OCI-LY1 (cell line): ENCODE data around the gene DCUN1D5.

Source experiments
- H2AFZ ChIP-seq: fragments of 200-600 bp; sonication (generic), shearing (Covaris generic); 2 replicates; pipeline ENCODE4 v1.6.0; 2014; ENCODE audit warnings: antibody characterized with exemption, mild to moderate bottlenecking, low read length
- H3F3A ChIP-seq: fragments of 200-600 bp; sonication (generic), shearing (Covaris generic); 2 replicates; pipeline ENCODE4 v1.6.0; 2014; ENCODE audit warnings: mild to moderate bottlenecking, antibody characterized with exemption, low read length, moderate library complexity; ENCODE audit not compliant: insufficient read depth
- H3K27ac ChIP-seq: fragments of 200-600 bp; sonication (generic); 2 replicates; pipeline ENCODE4 v1.5.1; 2014; ENCODE audit warnings: low read length, mixed run types, mild to moderate bottlenecking, low read depth; ENCODE audit not compliant: poor library complexity, severe bottlenecking
- H3K27me3 ChIP-seq: fragments of 200-600 bp; sonication (generic); 2 replicates; pipeline ENCODE4 v1.6.0; 2014; ENCODE audit warnings: antibody characterized with exemption, mild to moderate bottlenecking, low read length, moderate library complexity; ENCODE audit not compliant: insufficient read depth
- H3K36me3 ChIP-seq: fragments of 200-600 bp; sonication (generic); 2 replicates; pipeline ENCODE4 v1.6.1; 2014; ENCODE audit warnings: mild to moderate bottlenecking, antibody characterized with exemption, low read length, moderate library complexity, mixed read lengths; ENCODE audit not compliant: insufficient read depth
- H3K4me1 ChIP-seq: fragments of 200-600 bp; sonication (generic); 2 replicates; pipeline ENCODE4 v1.5.1; 2014; ENCODE audit warnings: mild to moderate bottlenecking, low read length, moderate library complexity; ENCODE audit not compliant: insufficient read depth, severe bottlenecking
- H3K4me2 ChIP-seq: fragments of 200-600 bp; sonication (generic), shearing (Covaris generic); 2 replicates; pipeline ENCODE4 v1.6.1; 2014; ENCODE audit warnings: low read length
- H3K4me3 ChIP-seq: fragments of 200-600 bp; sonication (generic); 2 replicates; pipeline ENCODE4 v1.5.1; 2014; ENCODE audit warnings: low read length, low read depth, mild to moderate bottlenecking, mixed read lengths; ENCODE audit not compliant: poor library complexity, severe bottlenecking
- H3K79me2 ChIP-seq: fragments of 200-600 bp; shearing (Covaris generic); 2 replicates; pipeline ENCODE4 v1.6.1; 2016; ENCODE audit warnings: mixed run types, low read length, mixed read lengths; ENCODE audit not compliant: insufficient read depth
- H3K9ac ChIP-seq: fragments of 200-600 bp; sonication (generic), shearing (Covaris generic); 2 replicates; pipeline ENCODE4 v1.6.1; 2014; ENCODE audit warnings: mild to moderate bottlenecking, low read length, mixed read lengths
- H3K9me2 ChIP-seq: fragments of 200-600 bp; sonication (generic), shearing (Covaris generic); 2 replicates; pipeline ENCODE4 v1.6.1; 2014; ENCODE audit warnings: low read depth, mild to moderate bottlenecking, low read length, mixed read lengths
- H3K9me3 ChIP-seq: fragments of 200-600 bp; shearing (Covaris generic); 2 replicates; pipeline ENCODE4 v1.6.1; 2014; ENCODE audit warnings: low read length, mixed read lengths
- H4K20me1 ChIP-seq: fragments of 200-600 bp; sonication (generic), shearing (Covaris generic); 2 replicates; pipeline ENCODE4 v1.6.0; 2016; ENCODE audit warnings: mild to moderate bottlenecking, low read length; ENCODE audit not compliant: insufficient read depth
- EZH2 ChIP-seq: fragments of 200-600 bp; sonication (generic), shearing (Covaris generic); IDR thresholded peaks from 2 replicates; pipeline ENCODE4 v1.8.0; 2017; ENCODE audit warnings: borderline replicate concordance, mixed run types, mild to moderate bottlenecking, antibody characterized with exemption, low read length, moderate library complexity, mixed read lengths
- TF ChIP-seq, protein P1 (sequence below): fragments of 200-600 bp; sonication (generic), shearing (Covaris generic); IDR thresholded peaks from 2 replicates; pipeline ENCODE4 v1.5.1; 2017; ENCODE audit warnings: mild to moderate bottlenecking, antibody characterized with exemption, low read length, moderate library complexity, mixed read lengths

DCUN1D5 gene

DNA sequence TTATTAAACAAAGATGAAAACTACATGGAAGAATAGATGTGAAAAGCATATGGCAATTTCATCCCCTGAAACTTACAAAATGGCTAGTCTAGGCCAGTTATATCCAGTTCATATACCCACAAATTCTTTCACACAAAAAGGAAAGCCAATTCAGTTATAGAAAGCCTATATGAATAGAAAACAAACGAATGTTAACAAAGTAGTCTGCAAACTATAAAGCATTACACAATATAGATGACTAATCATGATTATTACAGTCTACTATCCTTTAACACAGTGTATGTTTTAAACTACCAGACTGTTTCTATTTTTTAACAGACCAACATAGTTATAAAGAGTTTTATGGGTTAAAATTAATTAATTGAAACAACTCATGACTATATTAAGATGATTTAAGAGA, 12.1 kb downstream of the DCUN1D5 start:
- H3K4me2 ChIP-seq: no peak overlapping the region
- peaks cover 95% of the 10 kb centered on the region for H3K36me3 ChIP-seq
- H3K4me1 ChIP-seq: no peaks in the 10 kb centered on the region
- H4K20me1 ChIP-seq: no peaks in the 10 kb centered on the region; the same call in 1 of the 2 replicates
- no peaks in the 10 kb centered on the region for H3F3A ChIP-seq
- no peak overlapping the region for H2AFZ ChIP-seq
- no peaks in the 10 kb centered on the region for H3K9me3 ChIP-seq
- peaks cover 19% of the 10 kb centered on the region for H3K79me2 ChIP-seq
- TF ChIP-seq, protein P1, sequence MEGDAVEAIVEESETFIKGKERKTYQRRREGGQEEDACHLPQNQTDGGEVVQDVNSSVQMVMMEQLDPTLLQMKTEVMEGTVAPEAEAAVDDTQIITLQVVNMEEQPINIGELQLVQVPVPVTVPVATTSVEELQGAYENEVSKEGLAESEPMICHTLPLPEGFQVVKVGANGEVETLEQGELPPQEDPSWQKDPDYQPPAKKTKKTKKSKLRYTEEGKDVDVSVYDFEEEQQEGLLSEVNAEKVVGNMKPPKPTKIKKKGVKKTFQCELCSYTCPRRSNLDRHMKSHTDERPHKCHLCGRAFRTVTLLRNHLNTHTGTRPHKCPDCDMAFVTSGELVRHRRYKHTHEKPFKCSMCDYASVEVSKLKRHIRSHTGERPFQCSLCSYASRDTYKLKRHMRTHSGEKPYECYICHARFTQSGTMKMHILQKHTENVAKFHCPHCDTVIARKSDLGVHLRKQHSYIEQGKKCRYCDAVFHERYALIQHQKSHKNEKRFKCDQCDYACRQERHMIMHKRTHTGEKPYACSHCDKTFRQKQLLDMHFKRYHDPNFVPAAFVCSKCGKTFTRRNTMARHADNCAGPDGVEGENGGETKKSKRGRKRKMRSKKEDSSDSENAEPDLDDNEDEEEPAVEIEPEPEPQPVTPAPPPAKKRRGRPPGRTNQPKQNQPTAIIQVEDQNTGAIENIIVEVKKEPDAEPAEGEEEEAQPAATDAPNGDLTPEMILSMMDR: no peak
- TF ChIP-seq EZH2: no peak
- no peaks in the 10 kb centered on the region for H3K9me2 ChIP-seq
- H3K27me3 ChIP-seq: no peaks in the 10 kb centered on the region
- no peak overlapping the region for H3K9ac ChIP-seq
- no peak overlapping the region for H3K27ac ChIP-seq
- H3K4me3 ChIP-seq: no peak overlapping the region

DNA sequence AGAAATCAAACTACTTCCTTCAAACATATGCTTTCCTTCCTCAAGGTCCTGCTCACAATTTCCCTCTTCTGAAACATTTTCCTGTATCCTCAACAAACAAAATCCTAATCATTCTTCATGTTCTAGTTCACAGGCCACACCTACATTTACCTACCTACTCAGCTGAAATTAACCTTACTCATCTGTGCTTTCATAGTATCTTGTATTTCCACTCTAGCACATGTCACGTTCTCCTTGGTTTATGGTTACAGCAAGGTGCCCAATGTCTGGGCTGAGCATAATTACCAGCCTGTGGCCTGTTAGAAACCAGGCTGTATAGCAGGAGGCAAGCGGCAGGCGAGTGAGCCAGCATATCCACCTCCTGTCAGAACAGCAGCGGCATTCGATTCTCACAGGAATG, 13.2 kb downstream of the DCUN1D5 start:
- peaks cover 91% of the 10 kb centered on the region for H3K36me3 ChIP-seq

DNA sequence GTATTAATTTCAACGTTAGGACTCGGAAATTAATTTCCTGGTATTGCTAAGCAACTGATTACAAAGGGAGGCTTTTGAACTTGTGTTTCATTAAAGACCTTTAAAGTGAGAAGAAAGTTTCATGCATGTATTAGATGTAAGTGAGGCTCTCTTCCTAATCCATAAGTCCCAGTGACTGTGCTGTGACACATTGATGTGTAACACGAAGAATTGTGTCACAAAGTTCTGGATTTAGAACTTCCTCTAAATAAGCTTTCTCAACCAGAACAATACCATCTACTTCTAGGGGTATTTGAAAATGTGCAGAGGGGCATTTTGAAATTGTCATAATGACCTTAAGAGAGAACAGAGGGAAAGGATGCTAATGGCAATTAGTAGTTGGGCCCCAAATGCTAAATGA, 14.4 kb downstream of the DCUN1D5 start:
- H2AFZ ChIP-seq: no peak overlapping the region
- peaks cover 85% of the 10 kb centered on the region for H3K36me3 ChIP-seq
- no peaks in the 10 kb centered on the region; the same call in 1 of the 2 replicates for H4K20me1 ChIP-seq
- H3K27ac ChIP-seq: no peak overlapping the region
- no peaks in the 10 kb centered on the region for H3K9me3 ChIP-seq
- H3K27me3 ChIP-seq: no peaks in the 10 kb centered on the region
- peaks cover 3% of the 10 kb centered on the region; the same call in 1 of the 2 replicates for H3K79me2 ChIP-seq
- H3K4me2 ChIP-seq: no peak overlapping the region
- no peak overlapping the region for H3K9ac ChIP-seq
- TF ChIP-seq EZH2: no peak
- TF ChIP-seq, protein P1: no peak
- no peaks in the 10 kb centered on the region for H3K9me2 ChIP-seq
- H3K4me3 ChIP-seq: no peak overlapping the region
- H3F3A ChIP-seq: no peaks in the 10 kb centered on the region
- no peaks in the 10 kb centered on the region for H3K4me1 ChIP-seq

More for the DNA sequence above, 13.2 kb downstream of the DCUN1D5 start:
- Histone ChIP-seq H3K4me2 (no peak overlapping the region), H4K20me1 (no peaks in the 10 kb centered on the region; the same call in 1 of the 2 replicates), H3K4me1 (no peaks in the 10 kb centered on the region), H3K27me3 (no peaks in the 10 kb centered on the region), H3K9me3 (no peaks in the 10 kb centered on the region), H3K4me3 (no peak overlapping the region), H3K9me2 (no peaks in the 10 kb centered on the region), H3F3A (no peaks in the 10 kb centered on the region), H3K27ac (no peak overlapping the region), H2AFZ (no peak overlapping the region), H3K79me2 (peaks cover 15% of the 10 kb centered on the region), H3K9ac (no peak overlapping the region)
- TF ChIP-seq EZH2: no peak
- TF ChIP-seq, protein P1: no peak
